ENCODE data around the gene TMEM82. TPM values are rescaled to one million over a fixed set of nuclear protein-coding genes. Genes with fewer than 3 reads are reported as not detected.

The TMEM82 gene
- total and polyA plus RNA-seq, 2 experiments from 2014 or later, result 0.42 TPM; not detected in 1

DNA sequence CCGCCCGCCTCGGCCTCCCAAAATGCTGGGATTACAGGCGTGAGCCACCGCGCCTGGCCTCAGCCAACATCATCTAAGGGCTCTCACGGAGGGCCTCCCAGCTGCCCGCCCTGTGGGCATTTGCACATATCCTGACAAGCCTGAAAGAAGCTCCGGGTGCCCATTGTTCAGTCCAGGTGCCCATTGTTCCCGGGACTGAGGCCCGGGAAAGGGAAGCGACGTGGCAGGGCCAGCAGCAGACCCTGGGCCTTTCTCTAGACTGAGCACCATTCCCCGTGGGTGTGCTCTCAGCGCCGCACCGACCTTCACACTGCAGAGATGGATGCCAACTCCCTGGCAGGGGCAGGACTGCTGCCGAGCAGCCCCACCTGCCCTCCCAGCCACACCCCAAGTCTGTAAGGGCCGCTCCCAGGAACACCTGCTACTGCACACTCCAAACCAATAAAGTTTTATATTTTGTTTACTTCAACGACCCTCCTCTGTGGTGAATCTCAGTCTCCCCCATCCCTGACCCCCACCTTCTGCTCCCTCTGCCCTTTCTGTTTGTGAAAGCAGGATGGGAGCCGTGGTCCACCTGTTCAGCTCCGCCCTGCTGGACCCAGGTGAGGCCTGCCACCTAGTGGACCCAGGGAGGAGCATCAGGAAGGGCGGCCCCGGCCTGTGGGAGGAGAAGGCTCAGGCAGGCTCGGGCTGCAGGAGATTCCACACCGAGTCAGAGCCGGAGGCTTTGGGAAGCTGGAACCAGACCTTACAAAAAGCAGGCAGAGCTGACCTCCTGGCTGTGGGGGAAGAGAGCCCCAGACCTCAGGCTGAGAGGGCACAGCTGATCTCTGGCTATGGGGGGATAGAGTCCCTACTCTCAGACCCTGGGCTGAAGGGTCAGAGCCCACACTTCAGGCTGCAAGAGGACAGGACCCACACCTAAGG, 1.1 kb upstream of the TMEM82 start:
- H3F3A ChIP-seq (replicated peaks; ENCODE audit: low read depth), result 0 out of 2 replicates have a peak, but pooled peaks cover 5% of the 10 kb centered on the region
- H3K36me3 Mint-ChIP-seq (ENCODE audit: low read depth), result no peaks in the 10 kb centered on the region
- H3K27ac Mint-ChIP-seq, result no peak overlapping the region; the same call in 1 of the 2 replicates
- no peaks in the 10 kb centered on the region for H3K79me2 ChIP-seq (replicated peaks; ENCODE audit: insufficient read depth)
- H3K4me1 ChIP-seq (ENCODE audit: insufficient read depth), result 0 out of 2 replicates have a peak, but pooled peaks cover 9% of the 10 kb centered on the region
- H3K4me2 ChIP-seq, result no peak overlapping the region
- peak overlapping the region; percentile 25; the same call in 1 of the 3 replicates for H3K4me3 Mint-ChIP-seq
- peaks cover 7% of the 10 kb centered on the region for H3K27me3 Mint-ChIP-seq (ENCODE audit: insufficient read depth, low read depth, poor library complexity)
- H3K4me3 ChIP-seq, result no peak overlapping the region
- no peaks in the 10 kb centered on the region for H3K9me3 Mint-ChIP-seq
- DNase-seq (ENCODE audit: low spot score) (peak; percentile 96), ATAC-seq (peak; percentile 89)
- no peaks in the 10 kb centered on the region for H3K9me2 ChIP-seq (ENCODE audit: insufficient read depth)
- H2AFZ ChIP-seq, result 0 out of 2 replicates have a peak overlapping the region, but pooled peaks have one; percentile 83
- H3K27me3 ChIP-seq (ENCODE audit: insufficient read depth), result no peaks in the 10 kb centered on the region
- no peaks in the 10 kb centered on the region for H3K36me3 ChIP-seq (ENCODE audit: insufficient read depth)
- H3K27ac ChIP-seq (ENCODE audit: low read depth), result no peak overlapping the region
- TF ChIP-seq, protein P1, sequence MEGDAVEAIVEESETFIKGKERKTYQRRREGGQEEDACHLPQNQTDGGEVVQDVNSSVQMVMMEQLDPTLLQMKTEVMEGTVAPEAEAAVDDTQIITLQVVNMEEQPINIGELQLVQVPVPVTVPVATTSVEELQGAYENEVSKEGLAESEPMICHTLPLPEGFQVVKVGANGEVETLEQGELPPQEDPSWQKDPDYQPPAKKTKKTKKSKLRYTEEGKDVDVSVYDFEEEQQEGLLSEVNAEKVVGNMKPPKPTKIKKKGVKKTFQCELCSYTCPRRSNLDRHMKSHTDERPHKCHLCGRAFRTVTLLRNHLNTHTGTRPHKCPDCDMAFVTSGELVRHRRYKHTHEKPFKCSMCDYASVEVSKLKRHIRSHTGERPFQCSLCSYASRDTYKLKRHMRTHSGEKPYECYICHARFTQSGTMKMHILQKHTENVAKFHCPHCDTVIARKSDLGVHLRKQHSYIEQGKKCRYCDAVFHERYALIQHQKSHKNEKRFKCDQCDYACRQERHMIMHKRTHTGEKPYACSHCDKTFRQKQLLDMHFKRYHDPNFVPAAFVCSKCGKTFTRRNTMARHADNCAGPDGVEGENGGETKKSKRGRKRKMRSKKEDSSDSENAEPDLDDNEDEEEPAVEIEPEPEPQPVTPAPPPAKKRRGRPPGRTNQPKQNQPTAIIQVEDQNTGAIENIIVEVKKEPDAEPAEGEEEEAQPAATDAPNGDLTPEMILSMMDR (conservative IDR thresholded peaks at IDR 0.05; ENCODE audit: low read depth in 2 of 2), result peak; percentile 90 to 100
- TF ChIP-seq NANOG (IDR thresholded peaks at IDR 0.05; ENCODE audit: borderline replicate concordance), result no peak
- TF ChIP-seq CREB1 (CRISPR knock-in tag; IDR thresholded peaks at IDR 0.05; ENCODE audit: low read depth), result no peak
- TF ChIP-seq, protein P2, sequence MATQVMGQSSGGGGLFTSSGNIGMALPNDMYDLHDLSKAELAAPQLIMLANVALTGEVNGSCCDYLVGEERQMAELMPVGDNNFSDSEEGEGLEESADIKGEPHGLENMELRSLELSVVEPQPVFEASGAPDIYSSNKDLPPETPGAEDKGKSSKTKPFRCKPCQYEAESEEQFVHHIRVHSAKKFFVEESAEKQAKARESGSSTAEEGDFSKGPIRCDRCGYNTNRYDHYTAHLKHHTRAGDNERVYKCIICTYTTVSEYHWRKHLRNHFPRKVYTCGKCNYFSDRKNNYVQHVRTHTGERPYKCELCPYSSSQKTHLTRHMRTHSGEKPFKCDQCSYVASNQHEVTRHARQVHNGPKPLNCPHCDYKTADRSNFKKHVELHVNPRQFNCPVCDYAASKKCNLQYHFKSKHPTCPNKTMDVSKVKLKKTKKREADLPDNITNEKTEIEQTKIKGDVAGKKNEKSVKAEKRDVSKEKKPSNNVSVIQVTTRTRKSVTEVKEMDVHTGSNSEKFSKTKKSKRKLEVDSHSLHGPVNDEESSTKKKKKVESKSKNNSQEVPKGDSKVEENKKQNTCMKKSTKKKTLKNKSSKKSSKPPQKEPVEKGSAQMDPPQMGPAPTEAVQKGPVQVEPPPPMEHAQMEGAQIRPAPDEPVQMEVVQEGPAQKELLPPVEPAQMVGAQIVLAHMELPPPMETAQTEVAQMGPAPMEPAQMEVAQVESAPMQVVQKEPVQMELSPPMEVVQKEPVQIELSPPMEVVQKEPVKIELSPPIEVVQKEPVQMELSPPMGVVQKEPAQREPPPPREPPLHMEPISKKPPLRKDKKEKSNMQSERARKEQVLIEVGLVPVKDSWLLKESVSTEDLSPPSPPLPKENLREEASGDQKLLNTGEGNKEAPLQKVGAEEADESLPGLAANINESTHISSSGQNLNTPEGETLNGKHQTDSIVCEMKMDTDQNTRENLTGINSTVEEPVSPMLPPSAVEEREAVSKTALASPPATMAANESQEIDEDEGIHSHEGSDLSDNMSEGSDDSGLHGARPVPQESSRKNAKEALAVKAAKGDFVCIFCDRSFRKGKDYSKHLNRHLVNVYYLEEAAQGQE (IDR thresholded peaks at IDR 0.05; ENCODE audit: unreplicated experiment), result no peak
- H4K20me1 ChIP-seq (replicated peaks; ENCODE audit: insufficient read depth), result no peaks in the 10 kb centered on the region
- H3K4me1 Mint-ChIP-seq, result peaks cover 13% of the 10 kb centered on the region

DNA sequence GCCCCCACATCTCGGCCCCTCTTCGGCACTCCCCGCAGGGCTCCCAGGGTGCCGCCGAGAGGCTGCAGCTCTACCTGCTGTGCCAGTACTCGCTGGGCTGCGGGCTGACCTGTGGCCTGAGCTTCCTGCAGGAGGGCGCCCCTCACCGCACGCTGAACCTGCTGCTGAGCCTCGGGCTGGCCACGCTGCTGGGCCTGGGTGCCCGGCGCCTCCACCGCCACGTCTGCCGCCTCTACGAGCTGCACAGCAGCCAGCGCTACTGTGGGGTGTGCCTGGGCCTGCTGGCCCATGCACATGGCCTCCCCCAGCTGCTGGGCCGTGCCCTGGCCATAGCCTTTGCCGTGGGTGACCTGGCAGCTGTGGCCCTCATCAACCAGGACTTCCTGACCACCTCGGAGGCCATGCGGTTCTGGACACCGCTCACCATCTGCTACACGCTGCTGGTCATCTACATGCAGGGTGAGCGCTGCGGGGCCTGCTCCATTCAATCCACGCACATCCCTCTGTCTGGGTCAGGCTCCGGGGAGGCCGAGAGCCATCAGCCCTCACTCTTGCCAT, 1.9 kb downstream of the TMEM82 start:
- Histone ChIP-seq H3F3A (replicated peaks; ENCODE audit: low read depth) (0 out of 2 replicates have a peak, but pooled peaks cover 5% of the 10 kb centered on the region), H3K36me3 (ENCODE audit: insufficient read depth) (no peaks in the 10 kb centered on the region), H3K4me3 (no peak overlapping the region), H4K20me1 (replicated peaks; ENCODE audit: insufficient read depth) (no peaks in the 10 kb centered on the region), H3K9me2 (ENCODE audit: insufficient read depth) (no peaks in the 10 kb centered on the region), H3K4me1 (ENCODE audit: insufficient read depth) (0 out of 2 replicates have a peak, but pooled peaks cover 9% of the 10 kb centered on the region), H3K27ac (ENCODE audit: low read depth) (no peak overlapping the region), H3K27me3 (ENCODE audit: insufficient read depth) (no peaks in the 10 kb centered on the region), H3K79me2 (replicated peaks; ENCODE audit: insufficient read depth) (no peaks in the 10 kb centered on the region), H3K4me2 (no peak overlapping the region), H2AFZ (no peak overlapping the region; the same call in 1 of the 2 replicates)
- no peak overlapping the region for H3K27ac Mint-ChIP-seq
- peaks cover 11% of the 10 kb centered on the region for H3K4me1 Mint-ChIP-seq
- ATAC-seq (no peak), DNase-seq (ENCODE audit: low spot score) (no peak)
- H3K4me3 Mint-ChIP-seq, result no peak overlapping the region
- TF ChIP-seq, protein P1 (conservative IDR thresholded peaks at IDR 0.05; ENCODE audit: low read depth in 2 of 2), result peak in 1 of 2 experiments; percentile 16; a peak in 1 of 4 replicates
- no peak for TF ChIP-seq NANOG (IDR thresholded peaks at IDR 0.05; ENCODE audit: borderline replicate concordance)
- no peaks in the 10 kb centered on the region for H3K9me3 Mint-ChIP-seq
- peaks cover 6% of the 10 kb centered on the region for H3K27me3 Mint-ChIP-seq (ENCODE audit: insufficient read depth, low read depth, poor library complexity)
- no peaks in the 10 kb centered on the region for H3K36me3 Mint-ChIP-seq (ENCODE audit: low read depth)

Measured in GM23338 (cell line).